Esophagus squamous epithelium (tissue), 4 donors: ENCODE data around the gene FOCAD.

Experiments used
- POLR2A ChIP-seq, 4 donors: fragments of 450-650 bp; IDR thresholded peaks; one replicate each; pipeline ENCODE4 v1.6.1; 2017; ENCODE audit warnings: antibody characterized with exemption in 4 of 4, mild to moderate bottlenecking in 4 of 4, moderate library complexity in 3 of 4
- TF ChIP-seq, protein P1 (sequence below), 6 experiments: fragments of 450-650 bp in 4 of 6; fragments of 200-600 bp in 2 of 6; sonication (generic) in 2 of 6; IDR thresholded peaks; one replicate each; pipeline ENCODE4 v1.5.1; 2016 to 2019; ENCODE audit warnings: antibody characterized with exemption in 6 of 6, mild to moderate bottlenecking in 4 of 6, moderate library complexity in 4 of 6

GRCh38 chr9:20929276-20929675 lies 245.2 kb downstream of the FOCAD start:
- TF ChIP-seq, protein P1, sequence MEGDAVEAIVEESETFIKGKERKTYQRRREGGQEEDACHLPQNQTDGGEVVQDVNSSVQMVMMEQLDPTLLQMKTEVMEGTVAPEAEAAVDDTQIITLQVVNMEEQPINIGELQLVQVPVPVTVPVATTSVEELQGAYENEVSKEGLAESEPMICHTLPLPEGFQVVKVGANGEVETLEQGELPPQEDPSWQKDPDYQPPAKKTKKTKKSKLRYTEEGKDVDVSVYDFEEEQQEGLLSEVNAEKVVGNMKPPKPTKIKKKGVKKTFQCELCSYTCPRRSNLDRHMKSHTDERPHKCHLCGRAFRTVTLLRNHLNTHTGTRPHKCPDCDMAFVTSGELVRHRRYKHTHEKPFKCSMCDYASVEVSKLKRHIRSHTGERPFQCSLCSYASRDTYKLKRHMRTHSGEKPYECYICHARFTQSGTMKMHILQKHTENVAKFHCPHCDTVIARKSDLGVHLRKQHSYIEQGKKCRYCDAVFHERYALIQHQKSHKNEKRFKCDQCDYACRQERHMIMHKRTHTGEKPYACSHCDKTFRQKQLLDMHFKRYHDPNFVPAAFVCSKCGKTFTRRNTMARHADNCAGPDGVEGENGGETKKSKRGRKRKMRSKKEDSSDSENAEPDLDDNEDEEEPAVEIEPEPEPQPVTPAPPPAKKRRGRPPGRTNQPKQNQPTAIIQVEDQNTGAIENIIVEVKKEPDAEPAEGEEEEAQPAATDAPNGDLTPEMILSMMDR (IDR thresholded peaks at IDR 0.05), result no peak
- no peak for TF ChIP-seq POLR2A (IDR thresholded peaks at IDR 0.05)
